PFSK-1 (cell line): ENCODE data around the gene NUP133.

ENCODE experiments used
- FOXP2 ChIP-seq: optimal IDR thresholded peaks from 2 replicates; pipeline ENCODE3; 2011; ENCODE audit warnings: borderline replicate concordance, control low read depth, inconsistent platforms; ENCODE audit not compliant: insufficient read depth; ENCODE audit errors: extremely low read length, extremely low read depth
- POLR2AphosphoS5 ChIP-seq: IDR thresholded peaks from 2 replicates; pipeline ENCODE4 v1.6.1; 2012; ENCODE audit warnings: low read depth, mild to moderate bottlenecking, control low read depth, low read length, moderate library complexity
- SIN3A ChIP-seq: IDR thresholded peaks from 2 replicates; pipeline ENCODE4 v1.6.1; 2012; ENCODE audit warnings: mild to moderate bottlenecking, low read length, moderate library complexity, borderline replicate concordance; ENCODE audit not compliant: insufficient read depth
- TAF1 ChIP-seq: IDR thresholded peaks from 2 replicates; pipeline ENCODE4 v1.6.1; 2012; ENCODE audit warnings: low read length, control low read depth, borderline replicate concordance; ENCODE audit not compliant: insufficient read depth
- TF ChIP-seq, protein P1 (sequence below), 2 experiments: IDR thresholded peaks; 2 replicates each; pipeline versions ENCODE4 v1.6.1 to v1.8.0; 2011 to 2012; ENCODE audit warnings: low read depth in 2 of 2, low read length in 2 of 2, control low read depth in 1 of 2, inconsistent platforms in 1 of 2, mild to moderate bottlenecking in 1 of 2, moderate library complexity in 1 of 2; ENCODE audit not compliant: insufficient read depth in 1 of 2

GRCh38 chr1:229412056-229412455, 96.1 kb downstream of the NUP133 start:
- TF ChIP-seq POLR2AphosphoS5 (no peak), TAF1 (no peak), FOXP2 (no peak), SIN3A (no peak)
- TF ChIP-seq, protein P1, sequence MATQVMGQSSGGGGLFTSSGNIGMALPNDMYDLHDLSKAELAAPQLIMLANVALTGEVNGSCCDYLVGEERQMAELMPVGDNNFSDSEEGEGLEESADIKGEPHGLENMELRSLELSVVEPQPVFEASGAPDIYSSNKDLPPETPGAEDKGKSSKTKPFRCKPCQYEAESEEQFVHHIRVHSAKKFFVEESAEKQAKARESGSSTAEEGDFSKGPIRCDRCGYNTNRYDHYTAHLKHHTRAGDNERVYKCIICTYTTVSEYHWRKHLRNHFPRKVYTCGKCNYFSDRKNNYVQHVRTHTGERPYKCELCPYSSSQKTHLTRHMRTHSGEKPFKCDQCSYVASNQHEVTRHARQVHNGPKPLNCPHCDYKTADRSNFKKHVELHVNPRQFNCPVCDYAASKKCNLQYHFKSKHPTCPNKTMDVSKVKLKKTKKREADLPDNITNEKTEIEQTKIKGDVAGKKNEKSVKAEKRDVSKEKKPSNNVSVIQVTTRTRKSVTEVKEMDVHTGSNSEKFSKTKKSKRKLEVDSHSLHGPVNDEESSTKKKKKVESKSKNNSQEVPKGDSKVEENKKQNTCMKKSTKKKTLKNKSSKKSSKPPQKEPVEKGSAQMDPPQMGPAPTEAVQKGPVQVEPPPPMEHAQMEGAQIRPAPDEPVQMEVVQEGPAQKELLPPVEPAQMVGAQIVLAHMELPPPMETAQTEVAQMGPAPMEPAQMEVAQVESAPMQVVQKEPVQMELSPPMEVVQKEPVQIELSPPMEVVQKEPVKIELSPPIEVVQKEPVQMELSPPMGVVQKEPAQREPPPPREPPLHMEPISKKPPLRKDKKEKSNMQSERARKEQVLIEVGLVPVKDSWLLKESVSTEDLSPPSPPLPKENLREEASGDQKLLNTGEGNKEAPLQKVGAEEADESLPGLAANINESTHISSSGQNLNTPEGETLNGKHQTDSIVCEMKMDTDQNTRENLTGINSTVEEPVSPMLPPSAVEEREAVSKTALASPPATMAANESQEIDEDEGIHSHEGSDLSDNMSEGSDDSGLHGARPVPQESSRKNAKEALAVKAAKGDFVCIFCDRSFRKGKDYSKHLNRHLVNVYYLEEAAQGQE (IDR thresholded peaks at IDR 0.05; ENCODE audit: insufficient read depth in 1 of 2, low read depth in 2 of 2, low read length in 2 of 2) = no peak
